Measurements from ENCODE around the gene CAPN10.

CAPN10 gene

DNA sequence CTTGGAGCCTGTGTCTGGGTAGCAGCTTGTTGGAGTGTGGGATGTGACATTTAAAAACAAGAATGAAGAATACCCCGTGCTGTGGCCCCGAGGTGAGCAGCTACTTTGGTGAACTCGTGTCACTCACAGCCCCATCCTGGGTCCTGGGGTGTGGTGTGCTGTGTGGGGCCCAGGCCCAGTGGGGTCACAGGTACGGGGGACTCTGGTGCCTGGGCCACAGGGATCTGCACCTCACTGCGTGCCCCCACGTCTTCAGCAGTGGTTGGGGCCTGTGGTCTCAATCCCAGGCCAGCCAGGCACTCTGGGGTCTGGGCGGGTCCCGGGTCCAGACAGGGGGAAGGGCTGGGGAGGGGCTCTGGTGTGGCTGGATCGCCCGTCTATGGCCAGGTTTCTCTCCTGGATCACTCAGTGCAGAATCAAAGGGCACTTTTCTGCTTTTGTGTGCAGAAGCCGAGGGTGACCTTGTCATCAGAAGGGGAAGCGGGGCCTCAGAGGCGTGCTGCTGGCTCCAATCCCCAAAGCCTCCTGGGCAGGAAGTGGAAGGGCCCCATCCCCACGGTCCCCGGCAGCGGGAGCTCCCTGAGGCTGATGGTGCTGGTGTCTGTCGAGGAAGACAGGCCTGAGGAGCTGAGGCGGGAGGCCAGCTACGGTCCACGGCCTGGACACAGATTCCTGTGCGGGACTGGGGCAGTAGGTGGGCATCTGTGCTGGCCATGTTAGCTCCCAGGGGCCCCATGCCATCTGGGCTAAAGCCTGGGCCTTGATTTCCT is 40.2 kb downstream of the CAPN10 start:
- DNase-seq = no peak

DNA sequence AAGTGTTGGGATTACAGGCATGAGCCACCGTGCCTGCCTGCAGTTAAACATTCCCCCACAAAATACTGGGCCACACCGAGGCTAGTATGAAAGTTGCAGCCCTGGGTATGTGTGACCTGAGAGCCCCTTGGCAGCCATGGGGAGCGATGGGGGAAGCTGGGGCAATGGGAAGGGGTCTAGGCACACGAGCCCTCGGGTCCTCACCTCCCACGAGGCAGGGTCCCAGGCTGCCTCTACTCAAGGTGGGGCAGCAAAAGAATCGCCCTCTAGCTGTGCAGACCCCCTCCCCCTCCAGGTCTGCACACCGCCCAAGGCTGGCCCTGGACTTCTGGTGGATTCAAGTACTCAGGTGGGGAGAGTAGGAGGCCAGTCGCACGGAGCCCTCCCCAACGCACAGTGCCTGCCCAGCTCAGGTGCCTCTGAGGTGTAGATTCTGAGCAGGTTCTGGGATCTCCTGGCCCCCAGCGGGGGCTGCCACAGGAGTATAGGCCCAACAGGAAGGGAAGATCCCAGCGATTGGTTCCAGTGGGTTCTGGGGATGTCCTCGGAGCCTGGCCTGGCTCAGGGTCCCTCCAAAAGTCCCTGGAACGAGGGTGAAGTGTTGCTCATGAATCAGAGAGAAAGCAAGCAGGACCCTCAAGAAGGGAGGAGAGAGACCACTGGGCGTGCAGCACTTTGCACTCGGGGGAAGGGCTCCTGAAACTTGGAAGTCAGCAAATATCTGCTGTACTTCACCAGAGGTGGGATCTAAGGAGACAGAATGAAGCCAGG is 41.4 kb downstream of the CAPN10 start:
- DNase-seq = no peak

DNA sequence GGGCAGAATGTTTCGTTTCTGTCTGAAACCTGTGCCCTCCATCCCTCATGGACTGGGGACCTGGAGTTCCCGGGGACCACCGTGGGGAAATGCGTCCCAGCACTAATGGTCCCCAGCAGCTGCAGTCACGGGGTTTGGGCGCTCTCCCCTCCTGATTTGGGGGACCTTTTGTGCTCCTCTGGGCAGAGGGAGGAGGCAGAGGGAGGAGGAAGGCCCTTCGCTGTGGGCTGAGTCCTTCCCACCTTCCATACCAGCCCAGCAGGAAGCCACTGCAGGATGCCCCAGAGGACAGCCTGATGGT is 41.9 kb downstream of the CAPN10 start:
- no peak for DNase-seq

DNA sequence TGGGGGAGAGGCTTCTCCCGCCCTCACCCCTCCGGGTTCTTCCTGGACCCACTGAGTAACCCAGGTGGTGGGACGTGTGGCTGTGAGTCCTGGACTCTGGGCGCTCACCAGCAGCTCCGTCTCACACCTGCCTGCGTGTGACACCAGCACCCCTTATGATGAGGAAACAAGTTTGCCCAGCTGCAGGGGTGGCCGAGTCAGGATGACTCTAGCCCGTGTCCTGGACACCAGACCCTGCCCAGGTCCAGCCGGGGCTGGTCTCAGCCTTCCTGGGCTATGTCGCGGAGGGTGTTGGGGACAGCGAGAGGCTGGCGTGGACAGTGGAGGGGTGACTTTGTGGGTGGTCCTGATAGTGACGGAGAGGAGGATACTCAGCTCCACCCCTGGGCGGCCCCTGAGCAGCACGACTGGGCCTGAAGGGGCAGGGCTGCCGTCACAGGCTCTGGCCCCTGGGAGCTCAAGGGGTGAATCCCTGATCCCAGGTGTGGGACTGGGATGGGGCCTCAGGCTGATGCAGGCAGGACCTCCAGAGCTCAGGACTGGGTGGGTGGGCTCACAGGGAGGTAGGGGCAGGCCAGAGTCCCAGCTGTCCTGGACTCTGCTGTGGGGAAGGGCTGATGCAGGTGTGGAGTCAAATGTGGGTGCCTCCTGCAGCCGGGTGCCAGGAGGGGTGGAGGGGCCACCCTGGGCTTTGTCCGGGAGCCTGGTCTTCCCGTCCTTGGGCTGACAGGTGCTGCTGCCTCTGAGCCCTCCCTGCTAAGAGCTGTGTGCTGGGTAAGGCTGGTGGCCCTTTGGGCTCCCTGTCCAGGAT is 42.5 kb downstream of the CAPN10 start:
- DNase-seq = no peak

DNA sequence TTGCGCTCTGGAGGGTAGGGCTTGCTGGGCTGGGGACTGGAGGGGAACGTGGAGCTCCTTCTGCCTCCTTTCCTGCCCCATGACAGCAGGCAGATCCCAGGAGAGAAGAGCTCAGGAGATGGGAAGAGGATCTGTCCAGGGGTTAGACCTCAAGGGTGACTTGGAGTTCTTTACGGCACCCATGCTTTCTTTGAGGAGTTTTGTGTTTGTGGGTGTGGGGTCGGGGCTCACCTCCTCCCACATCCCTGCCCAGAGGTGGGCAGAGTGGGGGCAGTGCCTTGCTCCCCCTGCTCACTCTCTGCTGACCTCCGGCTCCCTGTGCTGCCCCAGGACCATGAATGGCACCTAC is 43.1 kb downstream of the CAPN10 start:
- DNase-seq = no peak

DNA sequence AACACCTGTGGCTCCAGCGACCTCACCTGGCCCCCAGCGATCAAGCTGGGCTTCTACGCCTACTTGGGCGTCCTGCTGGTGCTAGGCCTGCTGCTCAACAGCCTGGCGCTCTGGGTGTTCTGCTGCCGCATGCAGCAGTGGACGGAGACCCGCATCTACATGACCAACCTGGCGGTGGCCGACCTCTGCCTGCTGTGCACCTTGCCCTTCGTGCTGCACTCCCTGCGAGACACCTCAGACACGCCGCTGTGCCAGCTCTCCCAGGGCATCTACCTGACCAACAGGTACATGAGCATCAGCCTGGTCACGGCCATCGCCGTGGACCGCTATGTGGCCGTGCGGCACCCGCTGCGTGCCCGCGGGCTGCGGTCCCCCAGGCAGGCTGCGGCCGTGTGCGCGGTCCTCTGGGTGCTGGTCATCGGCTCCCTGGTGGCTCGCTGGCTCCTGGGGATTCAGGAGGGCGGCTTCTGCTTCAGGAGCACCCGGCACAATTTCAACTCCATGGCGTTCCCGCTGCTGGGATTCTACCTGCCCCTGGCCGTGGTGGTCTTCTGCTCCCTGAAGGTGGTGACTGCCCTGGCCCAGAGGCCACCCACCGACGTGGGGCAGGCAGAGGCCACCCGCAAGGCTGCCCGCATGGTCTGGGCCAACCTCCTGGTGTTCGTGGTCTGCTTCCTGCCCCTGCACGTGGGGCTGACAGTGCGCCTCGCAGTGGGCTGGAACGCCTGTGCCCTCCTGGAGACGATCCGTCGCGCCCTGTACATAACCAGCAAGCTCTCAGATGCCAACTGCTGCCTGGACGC is 43.6 kb downstream of the CAPN10 start:
- DNase-seq = no peak

DNA sequence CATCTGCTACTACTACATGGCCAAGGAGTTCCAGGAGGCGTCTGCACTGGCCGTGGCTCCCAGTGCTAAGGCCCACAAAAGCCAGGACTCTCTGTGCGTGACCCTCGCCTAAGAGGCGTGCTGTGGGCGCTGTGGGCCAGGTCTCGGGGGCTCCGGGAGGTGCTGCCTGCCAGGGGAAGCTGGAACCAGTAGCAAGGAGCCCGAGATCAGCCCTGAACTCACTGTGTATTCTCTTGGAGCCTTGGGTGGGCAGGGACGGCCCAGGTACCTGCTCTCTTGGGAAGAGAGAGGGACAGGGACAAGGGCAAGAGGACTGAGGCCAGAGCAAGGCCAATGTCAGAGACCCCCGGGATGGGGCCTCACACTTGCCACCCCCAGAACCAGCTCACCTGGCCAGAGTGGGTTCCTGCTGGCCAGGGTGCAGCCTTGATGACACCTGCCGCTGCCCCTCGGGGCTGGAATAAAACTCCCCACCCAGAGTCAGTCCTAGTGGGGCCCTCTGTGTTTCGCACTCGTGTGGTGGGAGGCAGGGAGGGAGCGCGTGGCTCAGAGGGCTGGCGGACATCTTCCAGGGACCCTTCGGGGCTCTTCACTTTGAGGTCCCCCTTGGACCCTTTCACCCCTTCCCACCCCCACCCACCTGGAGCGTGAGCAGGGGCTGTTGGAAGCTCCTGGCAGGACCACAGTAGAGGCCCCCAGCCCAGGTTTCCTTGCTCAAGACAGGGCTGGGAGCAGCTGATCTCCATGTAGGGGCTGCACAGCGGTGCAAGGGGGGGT is 44.4 kb downstream of the CAPN10 start:
- DNase-seq = no peak

DNA sequence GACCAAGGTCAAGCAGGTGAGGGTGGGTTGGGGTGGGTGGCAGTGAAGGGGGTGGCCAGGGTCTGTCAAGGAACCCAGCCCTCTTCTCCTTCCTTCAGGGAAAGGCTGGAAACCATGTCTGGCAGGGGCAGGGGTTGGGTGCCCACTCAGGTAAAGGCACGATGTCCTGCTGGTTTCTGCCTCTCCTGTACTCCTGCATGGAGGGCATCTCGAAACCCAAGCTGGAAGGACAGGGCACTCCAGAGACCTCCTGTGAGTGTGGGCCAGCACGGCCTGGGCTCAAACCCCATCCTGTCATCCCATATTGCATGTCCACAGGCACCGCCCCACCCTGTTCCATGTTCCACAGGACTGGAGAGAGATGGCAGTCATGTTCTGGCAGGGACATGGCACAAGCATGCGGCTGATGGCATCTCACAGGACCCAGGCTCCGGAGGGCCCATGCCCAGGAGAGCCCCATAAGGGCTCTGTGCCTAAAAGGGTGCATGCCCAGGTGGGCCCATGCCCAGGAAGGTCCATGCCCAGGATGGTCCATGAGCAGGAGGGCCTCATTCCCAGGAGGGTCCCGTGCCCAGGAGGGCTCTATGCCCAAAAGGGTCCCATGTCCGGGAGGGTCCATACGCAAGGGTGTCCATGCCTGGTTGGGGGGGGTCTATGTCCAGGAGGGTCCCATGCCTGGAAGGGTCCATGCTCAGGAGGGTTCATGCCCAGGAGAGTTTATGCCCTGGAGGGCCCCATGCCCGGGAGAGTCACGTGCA is 45.2 kb downstream of the CAPN10 start:
- no peak for DNase-seq

- no peak for DNase-seq
Observed at GRCh38 chr2:240632306-240632721, 45.8 kb downstream of the CAPN10 start.

GRCh38 chr2:240635121-240635997 is 48.8 kb downstream of the CAPN10 start:
- no peak for DNase-seq

GRCh38 chr2:240635998-240636547 is 49.5 kb downstream of the CAPN10 start:
- no peak for DNase-seq

DNA sequence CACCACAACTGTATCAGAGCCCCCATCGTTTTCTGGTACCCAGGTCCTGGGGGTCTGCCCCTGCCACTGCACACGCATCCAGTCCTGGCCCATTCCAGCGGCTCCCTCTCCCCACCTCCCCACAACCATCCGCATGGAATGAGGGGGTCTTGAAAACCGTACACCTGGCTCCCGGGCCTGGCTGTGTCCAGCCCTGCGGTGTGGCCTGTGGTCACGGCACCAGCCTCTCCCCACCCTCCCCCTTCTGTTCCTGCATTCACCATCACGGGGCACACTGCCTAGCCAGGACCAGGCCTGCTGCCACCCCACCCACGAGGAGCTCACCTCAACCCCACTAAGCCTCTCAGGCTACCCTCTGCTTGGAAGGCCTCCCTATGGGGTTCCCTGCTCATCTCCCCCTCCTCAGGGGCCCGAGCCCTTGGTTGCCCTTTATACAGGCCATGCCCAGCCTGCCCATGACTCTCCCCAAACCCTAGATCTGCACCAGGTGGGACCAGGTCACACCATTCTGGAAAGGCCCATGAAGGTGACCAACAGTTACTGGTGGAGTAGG is 50.1 kb downstream of the CAPN10 start:
- no peak for DNase-seq

DNA sequence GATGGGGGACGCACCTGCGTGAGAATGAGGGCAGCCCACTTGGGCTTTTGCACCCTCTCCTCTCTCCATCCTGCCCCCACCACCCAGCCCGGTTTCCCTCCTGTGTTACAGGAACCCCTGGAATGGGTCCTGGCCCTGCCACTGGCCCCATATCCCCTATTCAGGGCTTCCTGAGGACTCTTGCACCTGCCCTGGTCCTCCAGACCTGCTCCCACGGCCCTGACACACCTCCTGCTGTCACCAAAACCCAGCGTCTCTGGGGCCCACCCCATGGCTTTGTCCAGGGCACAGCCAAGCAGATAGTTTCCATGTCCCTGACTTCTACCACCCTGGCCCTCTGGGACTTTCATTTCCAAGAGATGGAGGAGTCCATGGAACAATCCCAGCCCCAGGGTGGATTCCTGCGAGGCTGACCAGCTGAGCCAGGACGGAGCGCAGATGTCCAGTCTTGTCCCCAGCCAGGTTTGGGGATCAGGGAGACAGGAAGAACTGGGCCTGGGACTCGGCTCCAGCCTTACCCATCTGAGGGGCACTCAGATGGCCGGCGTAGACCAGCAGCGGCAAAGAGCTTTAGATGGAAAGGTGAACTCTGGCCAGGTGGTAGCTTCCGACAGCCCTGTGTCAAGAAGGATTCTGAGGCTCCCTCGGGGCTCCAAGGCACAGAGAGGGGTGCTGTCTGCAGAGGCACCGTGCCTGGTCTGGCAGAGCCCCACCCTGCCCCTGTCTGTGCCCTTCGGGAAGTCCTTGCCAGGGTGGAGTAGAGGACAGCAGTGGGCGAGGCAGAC is 50.8 kb downstream of the CAPN10 start:
- DNase-seq = no peak

GRCh38 chr2:240637901-240638345 is 51.4 kb downstream of the CAPN10 start:
- DNase-seq = no peak

DNA sequence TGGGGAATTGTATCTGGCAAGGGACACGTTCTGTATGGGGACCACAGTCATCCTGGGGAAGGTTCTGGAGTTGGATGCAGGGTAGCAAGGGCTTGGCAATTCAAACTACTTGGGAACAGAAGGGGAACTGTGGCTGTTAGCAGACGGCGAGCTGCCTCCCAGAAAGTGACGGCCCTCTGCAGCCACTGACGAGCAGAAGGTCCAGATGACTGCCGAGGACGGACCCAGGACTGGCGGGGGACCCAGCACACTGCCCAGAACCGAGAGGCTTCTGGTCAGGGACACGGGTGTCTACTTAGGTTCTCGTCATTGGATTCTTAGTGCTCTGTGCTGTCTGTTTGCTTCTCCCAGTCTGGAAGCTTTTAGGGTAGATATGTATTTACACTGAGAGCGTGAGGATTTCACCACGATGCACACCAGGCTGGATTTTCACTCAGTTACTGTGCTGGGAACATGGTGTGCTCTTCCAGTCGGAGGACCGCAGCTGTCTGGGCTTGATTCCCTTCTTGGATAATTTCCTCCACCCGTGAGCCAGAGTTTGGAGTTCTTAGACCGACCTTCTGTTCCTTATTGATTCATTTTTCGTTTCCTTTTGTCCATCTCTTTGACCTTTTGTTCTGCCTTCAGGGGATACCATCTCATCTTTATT is 52.1 kb downstream of the CAPN10 start:
- no peak for DNase-seq

GRCh38 chr2:240639566-240639965 is 53.0 kb downstream of the CAPN10 start:
- DNase-seq = no peak

GRCh38 chr2:240640939-240641338 is 54.4 kb downstream of the CAPN10 start:
- no peak for DNase-seq
